Measurements from ENCODE around the gene OR10H4.
A peak's percentile ranks its signal among the peaks of the same experiment; 100 is the strongest.
"Not testable (repeated sequence)": the region's sequence is repeated elsewhere in the genome, so short reads cannot be mapped to it uniquely, and the experiment has no call there.

The OR10H4 gene, protein sequence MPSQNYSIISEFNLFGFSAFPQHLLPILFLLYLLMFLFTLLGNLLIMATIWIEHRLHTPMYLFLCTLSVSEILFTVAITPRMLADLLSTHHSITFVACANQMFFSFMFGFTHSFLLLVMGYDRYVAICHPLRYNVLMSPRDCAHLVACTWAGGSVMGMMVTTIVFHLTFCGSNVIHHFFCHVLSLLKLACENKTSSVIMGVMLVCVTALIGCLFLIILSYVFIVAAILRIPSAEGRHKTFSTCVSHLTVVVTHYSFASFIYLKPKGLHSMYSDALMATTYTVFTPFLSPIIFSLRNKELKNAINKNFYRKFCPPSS

DNA sequence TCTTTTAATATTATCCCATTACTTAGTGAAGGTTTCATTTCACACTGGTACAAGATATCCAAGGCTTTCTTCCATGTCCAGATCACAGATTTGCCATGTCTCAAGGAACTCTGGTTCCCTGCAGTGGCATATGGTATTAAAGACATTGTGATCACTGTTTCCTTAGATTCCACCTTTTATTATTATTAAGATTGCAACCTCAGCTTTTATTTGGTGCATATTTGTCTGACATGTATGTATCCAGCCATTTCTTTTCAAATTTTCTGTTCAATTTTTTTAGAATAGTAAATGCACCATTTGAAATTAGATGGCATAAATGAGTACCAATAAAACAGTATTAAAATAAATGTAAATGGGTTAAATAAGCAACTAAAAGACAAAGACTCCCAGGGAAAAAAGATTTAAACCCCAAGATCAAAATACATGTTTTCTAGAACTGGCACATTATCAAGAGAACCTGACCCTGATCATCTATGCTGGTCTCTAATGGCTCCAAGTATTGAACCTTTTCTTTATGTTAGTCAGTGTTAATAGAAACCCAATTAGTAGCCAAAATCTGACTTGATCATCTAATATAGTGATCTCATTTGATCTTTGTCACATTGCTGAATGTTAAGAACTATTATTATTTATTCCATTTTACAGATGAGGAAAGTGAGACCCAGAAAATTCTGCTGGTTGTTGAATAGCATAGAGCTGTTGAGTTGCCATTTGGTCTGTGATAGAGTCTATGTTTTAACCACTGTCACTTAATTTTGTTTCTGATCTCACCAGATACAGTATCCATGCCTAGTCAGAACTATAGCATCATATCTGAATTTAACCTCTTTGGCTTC lies at the start of gene OR10H4:
OR10H4 (plus strand) TSS at position 786 of the 836 bp plus-strand sequence; CDS start at position 786, 0 bp downstream.
- DNase-seq = no peak

DNA sequence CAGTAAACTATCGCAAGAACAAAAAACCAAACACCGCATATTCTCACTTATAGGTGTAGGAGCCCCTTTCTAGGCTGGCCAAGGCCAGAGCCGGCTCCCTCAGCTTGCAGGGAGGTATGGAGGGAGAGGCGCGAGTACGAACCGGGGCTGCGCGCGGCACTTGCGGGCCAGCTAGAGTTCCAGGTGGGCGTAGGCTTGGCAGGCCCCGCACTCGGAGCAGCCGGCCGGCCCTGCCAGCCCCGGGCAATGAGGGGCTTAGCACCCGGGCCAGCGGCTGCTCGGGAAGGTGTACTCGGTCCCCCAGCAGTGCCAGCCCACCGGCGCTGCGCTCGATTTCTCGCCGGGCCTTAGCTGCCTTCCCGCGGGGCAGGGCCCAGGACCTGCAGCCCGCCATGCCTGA lies 49.2 kb upstream of the OR10H4 start:
- DNase-seq = not testable (repeated sequence)

DNA sequence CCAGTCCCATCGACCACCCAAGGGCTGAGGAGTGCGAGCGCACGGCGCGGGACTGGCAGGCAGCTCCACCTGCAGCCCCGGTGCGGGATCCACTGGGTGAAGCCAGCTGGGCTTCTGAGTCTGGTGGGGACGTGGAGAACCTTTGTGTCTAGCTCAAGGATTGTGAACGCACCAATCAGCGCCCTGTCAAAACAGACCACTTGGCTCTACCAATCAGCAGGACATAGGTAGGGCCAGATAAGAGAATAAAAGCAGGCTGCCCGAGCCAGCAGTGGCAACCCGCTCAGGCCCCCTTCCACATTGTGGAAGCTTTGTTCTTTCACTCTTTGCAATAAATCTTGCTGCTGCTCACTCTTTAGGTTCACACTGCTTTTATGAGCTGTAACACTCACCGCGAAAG lies 48.8 kb upstream of the OR10H4 start:
- DNase-seq = not testable (repeated sequence)

DNA sequence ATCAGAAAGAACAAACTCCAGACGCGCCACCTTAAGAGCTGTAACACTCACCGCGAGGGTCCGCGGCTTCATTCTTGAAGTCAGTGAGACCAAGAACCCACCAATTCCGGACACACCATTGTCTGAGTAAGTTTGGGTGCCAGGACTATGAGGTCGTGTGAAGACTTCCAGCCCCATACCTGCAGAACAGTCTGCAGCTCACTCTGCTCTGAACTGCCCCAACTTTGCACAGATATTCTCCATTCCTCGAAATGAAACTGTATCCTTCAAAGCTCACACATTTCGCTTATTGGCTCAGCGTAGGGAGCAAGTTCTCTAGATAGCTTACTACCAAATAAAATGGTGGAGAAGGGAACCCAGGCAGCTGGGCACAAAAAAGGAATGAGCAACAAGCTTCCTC lies 48.3 kb upstream of the OR10H4 start:
- DNase-seq = no peak

DNA sequence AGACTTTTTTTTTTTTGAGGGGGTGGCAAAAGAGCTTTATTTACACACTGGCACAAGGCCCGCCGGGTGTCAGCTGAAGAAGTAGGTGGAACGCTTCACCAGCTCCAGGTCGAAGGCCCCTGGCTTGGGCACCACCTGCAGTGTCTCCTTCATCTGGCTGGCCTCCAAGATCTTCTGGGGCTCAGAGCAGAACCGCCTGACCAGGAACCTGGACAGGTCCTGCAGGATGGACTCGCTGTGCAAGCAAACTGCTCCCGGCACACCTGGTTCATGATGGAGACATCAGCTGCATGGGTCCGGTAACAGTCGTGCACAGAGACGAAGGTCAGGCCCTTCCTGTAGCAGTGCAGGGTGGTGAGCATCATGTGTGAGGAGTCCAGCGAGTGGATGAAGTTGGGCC lies 46.6 kb upstream of the OR10H4 start:
- no peak for DNase-seq

DNA sequence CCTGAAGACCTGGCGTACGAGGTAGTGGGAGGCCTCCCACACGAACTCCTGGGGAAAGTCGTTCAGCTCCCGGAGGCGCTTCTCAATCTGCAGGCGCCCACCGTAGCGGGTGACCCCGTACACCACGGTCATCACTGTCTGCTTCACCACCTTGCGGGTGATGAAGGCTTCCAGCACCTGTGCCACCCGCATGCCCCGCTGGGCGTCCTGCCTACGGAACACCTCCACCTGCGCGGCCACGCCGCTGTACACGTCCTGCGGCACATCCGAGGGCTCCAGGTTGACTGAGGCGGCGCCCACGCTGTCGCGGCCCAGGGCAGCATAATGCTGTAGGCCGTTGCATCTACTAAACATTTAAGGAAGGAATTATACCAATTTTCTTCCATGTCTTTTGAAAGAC lies 45.9 kb upstream of the OR10H4 start:
- not testable (repeated sequence) for DNase-seq

DNA sequence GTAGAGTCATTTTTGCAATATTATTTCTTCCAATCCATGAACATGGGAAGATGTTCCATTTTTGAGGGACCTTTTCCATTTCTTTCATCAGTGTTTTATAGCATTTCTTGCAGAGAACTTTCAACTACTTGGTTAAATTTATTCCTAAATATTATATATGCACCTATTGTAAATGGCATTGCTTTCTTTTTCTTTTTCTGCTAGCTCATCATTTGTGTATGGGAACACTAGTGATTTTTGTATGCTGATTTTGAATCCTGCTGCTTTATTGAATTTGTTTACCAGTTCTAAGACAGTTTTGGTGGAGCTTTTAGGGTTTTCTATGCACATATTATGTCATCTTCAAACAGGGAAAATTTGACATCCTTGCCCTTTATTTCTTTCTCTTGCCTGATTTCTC lies 43.8 kb upstream of the OR10H4 start:
- DNase-seq = no peak

DNA sequence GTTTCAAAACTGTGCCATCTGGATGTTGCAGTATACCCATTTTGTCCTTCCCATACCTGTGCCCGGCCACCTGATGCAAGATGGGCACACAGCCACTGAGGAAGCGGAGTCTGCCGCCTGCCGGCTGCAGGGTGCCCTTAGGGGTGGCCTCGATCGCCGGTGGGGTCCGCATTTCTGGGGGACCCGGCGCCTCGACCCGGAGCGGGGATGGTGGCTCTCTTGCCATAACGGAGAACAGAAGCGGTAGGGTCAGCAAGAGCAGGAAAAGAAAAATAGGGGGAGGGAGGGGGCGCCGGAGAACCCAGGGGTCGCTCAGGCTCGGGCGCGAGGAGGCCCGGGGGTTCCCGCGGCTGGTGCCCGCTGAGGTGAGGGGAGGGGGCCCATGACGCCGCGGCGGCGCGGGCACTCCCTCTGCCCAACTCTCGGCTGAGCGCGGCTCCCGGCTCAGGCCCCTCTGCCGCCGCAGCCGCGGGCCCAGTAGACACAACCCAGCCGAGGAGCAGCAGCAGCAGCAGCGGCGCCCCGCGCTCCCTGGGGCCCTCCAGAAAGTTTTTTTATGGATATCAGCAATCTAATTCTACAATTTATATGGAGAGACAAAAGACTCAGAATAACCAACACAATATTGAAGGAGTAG lies 37.1 kb upstream of the OR10H4 start:
- DNase-seq = no peak

DNA sequence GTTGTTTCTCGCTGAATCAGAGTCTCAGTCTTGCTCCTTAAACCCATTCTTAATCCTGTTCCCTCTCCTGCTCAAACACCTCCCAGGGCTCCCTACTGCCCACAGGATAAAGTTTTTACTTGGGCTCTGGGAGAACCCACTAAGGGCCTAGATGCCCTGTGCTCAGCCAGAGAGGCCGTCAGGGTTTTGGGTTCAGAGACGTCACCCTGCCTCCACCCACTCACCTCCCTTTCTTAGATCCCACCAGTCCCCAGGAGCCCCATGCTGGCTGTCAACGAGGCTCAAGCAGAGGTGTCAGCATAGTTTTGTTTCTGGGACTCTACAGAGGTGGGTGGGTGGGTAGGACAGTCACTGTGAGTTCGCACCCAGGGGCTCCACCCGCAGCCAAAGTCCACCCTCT lies 35.4 kb upstream of the OR10H4 start:
- DNase-seq = no peak

DNA sequence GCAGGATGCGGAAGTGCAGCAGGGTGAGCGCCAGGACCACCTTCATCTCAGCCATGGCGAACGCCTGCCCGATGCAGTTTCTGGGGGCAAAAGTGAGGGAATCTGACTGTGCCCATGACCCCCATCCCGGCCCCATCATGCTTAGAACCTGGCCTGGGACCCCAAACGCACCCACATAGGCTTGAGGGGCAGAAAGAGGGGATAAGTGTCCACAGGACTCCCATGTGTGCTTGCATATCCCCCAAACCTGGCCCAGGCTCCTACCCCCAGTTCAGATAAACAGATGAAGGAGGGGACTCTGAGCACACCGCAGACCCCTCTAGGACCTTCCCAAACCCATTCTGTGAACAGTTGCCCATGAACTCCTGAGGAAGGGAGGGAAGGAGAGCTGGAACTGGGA lies 35.0 kb upstream of the OR10H4 start:
- DNase-seq = no peak

DNA sequence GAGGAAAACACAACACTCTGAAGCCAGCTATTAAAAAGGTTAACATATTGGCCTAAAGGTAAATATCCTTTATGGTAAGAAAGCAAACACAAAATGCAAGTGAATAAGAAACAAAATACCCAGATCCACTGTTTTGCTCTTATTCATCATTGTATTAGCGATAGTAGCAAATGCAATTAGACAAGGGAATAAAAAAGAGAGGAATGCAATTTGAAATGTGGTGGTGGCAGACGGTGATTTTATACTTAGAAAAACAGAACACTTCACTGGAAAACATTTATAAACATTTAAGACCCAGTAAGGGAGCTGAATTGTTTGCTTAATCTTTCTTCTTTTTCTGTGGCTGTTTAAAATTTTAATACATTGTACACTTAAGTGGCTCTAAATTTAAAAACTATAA lies 33.7 kb upstream of the OR10H4 start:
- no peak for DNase-seq

DNA sequence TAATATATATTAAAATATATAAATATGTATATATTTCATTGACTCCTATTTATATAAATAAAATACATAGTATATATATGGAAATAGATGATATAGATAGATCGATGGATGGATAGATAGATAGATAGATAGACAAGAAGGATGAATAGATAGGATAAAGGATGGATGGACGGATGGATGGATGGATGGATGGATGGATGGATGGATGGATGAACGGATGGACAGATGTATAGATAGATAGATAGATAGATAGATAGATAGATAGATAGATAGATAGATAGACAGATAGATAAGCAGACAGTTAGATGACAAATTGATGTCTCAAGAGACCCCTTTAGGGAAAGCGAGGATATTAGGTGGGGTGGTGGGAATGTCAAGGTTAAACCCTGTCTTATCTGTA lies 29.6 kb upstream of the OR10H4 start:
- DNase-seq = no peak

DNA sequence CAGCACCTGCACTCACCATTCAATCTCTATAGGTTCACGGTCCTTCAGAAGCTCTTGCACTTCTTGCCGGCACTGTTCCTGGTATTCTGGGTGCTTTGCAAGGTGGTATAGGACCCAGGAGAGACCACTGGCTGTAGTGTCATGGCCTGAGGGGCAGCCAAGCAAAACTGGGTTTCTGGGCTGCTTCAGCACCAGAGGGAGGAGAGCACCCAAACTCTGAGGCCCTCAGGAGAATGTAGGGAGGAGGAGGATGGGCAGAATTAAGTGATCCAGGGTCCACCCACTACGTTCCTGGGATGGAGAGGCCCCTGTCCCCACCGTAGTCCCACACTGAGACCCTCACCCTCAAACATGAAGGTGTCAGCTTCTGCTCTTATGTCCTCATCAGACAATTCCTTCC lies 26.8 kb upstream of the OR10H4 start:
- no peak for DNase-seq

DNA sequence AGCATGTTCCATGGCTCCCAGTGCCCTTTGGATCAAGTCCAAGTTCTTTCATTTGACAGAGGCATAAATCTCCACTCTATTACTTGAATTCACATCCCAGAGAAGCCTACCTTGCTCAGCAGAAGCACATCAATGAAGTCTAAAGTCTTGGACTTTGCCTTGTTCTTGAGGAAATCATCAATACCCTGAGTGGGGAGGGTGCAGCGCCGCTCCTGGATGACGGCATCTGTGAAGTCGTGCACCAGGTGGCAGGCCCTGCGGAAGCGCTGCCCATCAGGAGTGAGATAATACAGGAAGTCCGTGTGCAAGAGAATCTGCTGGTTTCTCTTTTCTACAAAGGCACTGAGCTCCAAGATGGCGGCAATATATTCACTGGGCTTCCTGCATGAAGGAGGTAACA lies 25.1 kb upstream of the OR10H4 start:
- no peak for DNase-seq

DNA sequence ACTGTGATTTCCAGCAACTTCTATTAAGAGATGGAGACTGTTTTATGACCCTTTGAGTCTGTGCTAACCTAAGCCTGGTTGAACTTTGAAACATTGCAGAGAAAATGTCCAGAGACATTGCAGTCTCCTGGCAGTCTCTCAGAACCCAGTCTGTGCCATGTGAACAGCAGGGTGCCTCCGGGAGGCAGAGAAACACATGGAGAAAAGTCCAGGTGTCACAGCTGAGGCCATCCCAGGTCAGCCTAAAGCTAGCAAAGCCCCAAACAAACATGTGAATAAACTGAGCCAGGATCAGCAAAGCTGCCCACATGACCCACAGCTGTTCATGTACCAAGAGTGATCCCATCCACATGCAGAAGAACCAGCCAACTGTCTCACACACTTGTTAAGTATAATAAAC lies 22.3 kb upstream of the OR10H4 start:
- DNase-seq = no peak

DNA sequence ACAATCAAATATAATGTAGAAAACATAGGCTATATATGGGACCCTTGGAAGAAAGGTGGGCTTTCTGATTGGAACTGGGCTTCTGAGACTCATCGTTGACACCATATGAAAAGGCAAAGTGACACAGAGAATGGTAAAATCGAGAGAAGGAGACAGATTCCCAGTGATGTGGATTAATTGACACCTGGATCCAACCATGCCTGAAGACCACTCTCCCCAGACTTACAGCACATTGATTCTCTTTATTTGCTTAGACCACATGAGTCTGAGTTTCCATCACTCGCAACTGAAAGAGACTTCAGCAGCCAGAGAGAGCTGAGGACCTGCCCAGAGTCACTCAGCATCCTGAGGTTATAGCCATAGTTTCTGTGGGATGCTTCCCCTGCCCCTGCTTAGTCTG lies 20.5 kb upstream of the OR10H4 start:
- DNase-seq = no peak

DNA sequence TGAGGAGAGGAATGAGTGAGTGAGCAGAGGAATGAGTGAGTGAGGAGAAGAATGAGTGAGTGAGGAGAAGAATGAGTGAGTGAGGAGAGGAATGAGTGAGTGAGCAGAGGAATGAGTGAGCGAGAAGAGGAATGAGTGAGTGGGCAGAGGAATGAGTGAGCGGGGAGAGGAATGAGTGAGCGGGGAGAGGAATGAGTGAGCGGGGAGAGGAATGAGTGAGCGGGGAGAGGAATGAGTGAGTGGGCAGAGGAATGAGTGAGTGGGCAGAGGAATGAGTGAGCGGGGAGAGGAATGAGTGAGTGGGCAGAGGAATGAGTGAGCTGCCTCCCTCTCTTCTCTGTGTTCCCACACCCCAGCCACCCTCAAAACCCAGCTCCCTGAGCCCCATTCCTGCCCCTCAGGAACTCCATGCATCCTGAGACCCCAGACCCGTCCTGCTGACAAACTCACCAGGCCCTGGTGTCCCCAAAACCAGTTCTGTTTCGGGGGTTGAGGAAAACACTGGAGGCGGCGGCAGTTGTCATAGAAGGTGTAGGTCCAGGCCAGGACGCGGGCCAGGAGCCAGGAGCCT lies 15.0 kb upstream of the OR10H4 start:
- DNase-seq = not testable (repeated sequence)

DNA sequence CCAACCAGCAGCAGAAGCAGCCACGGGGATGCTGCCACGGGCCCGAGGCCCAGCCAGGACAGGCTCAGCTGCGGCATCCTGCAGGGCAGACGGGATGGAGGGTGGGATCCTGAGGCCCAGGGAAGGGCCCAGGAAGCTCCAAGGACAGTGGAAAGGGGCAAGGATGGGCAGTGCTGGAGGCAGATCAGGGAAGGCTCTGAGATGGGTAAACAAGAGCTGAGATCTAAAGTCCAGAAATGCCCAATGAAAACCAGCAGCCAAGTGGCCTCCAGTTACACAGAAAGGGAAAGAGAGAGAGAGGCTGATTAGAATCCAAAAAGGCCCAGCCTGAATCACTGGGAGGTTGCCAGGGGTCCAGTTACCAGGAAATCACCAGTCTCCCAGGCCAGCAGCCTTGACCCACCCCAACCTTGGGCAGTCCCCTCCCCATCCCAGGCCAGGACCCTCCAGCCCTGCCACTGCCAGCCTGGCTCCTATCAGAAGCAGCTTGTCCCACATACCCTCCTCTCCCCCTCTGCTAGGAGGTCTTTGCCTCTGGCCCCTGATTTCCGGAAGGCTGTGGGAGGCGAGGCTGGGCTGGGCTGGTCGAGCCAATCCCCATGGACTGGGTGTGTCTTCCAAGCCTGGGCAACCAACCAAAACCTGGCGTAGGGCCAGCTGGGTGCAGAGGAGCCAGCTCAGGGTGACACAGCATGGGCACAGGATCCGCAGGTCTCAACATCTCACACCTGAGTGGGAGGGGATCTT lies 14.3 kb upstream of the OR10H4 start, which contains the start of gene CYP4F11:
CYP4F11 (minus strand) TSS at position 198 of the 747 bp plus-strand sequence; CDS start at position 77, 121 bp downstream.
- DNase-seq = peak in 52 of 56 donors; percentile 3 to 79 (median 45)

DNA sequence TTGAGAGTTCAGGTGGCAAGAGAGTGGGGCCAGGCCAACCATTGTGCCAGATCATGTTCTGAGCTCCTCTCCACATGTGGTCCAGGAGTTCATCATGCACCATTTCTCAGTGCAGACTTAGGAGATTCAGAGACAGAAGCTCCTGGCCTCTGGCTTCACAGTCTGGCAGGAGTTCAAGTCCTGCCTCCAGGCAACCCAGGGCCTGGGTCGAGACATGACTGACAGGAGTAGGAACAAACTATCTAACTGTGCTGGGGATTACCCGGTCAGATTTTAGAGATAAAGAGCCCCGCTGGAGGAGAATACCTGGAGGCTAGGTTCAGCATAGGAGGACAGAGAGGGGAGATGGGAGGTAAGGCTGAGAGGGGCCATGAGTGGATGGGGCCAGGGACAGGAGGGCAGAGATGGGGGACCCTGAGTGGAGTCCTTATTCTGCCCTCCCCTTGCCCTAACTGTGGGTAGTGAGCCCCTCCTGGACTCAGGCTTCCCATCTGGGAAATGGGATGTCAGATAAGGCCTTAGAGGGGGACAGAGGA lies 13.6 kb upstream of the OR10H4 start:
- peak in 1 of 56 donors; percentile 8 for DNase-seq

DNA sequence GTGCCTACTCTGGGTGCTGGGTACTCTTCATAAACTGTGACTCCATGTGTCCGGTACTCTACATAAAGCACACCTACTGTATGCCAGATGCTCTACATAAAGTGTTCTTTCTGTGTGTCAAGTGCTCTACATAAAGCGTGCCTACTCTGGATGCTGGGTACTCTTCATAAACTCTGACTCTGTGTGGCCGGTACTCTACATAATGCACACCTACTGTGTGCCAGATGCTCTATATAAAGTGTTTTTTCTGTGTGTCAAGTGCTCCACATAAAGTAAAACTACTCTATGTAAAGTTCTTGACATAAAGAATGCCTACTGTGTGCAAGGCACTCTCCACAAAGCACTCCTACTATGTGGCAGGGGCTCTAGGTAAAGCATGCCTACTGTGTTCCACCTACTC lies 12.6 kb upstream of the OR10H4 start:
- DNase-seq = no peak

DNA sequence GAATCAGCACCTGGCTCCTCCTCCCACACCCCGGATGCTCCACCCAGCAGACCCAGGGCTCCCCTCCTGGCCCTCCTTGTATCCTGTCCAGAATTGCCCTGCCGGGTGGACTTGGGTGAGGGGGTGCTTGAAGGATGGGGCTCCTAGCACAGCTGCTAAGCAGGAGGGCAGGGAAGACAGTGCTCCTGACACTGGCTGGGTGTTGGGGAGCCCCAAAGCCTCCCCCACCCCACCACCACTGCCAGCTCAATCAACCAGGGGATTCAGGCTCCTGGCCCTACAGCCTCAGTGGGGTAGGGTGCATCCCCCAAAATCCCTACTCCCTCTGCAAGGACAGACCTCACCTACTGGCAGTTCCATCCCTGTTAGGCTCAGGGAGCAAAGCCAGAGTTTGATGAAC lies 11.9 kb upstream of the OR10H4 start:
- no peak for DNase-seq

All from amygdala (tissue), 56 donors.